Mesenchymal stem cell (in vitro differentiated cells and primary cell): Measurements from ENCODE around the gene PRR20G.
A peak's percentile ranks its signal among the peaks of the same experiment; 100 is the strongest.

ENCODE experiments used
- DNase-seq: peaks from one replicate; pipeline ENCODE4 v3.0.0-alpha.2; 2013
- H2AFZ ChIP-seq: one replicate; pipeline ENCODE4 v1.6.1; 2013; ENCODE audit warnings: low read depth, mild to moderate bottlenecking, control low read depth, inconsistent platforms, low read length, moderate library complexity
- H2AK5ac ChIP-seq: 2 replicates; pipeline ENCODE4 v1.6.1; 2013; ENCODE audit warnings: low read length, moderate library complexity, mild to moderate bottlenecking, inconsistent platforms; ENCODE audit not compliant: severe bottlenecking
- H2BK120ac ChIP-seq: one replicate; pipeline ENCODE4 v1.6.1; 2013; ENCODE audit warnings: low read depth, mild to moderate bottlenecking, inconsistent platforms, low read length, moderate library complexity
- H2BK12ac ChIP-seq, 2 experiments: one replicate each; pipeline ENCODE4 v1.6.1; 2013; ENCODE audit warnings: inconsistent platforms in 2 of 2, low read length in 2 of 2, mild to moderate bottlenecking in 2 of 2, moderate library complexity in 2 of 2, control low read depth in 1 of 2
- H2BK15ac ChIP-seq: one replicate; pipeline ENCODE4 v1.6.1; 2013; ENCODE audit warnings: mild to moderate bottlenecking, low read depth, inconsistent platforms; ENCODE audit not compliant: poor library complexity, severe bottlenecking
- H2BK5ac ChIP-seq: 2 replicates; pipeline ENCODE4 v1.6.1; 2013; ENCODE audit warnings: low read depth, mild to moderate bottlenecking, low read length, control low read depth, inconsistent platforms; ENCODE audit not compliant: poor library complexity, severe bottlenecking
- H3K14ac ChIP-seq, 2 experiments: one replicate each; pipeline ENCODE4 v1.6.1; 2013; ENCODE audit warnings: inconsistent platforms in 2 of 2, low read length in 2 of 2, control low read depth in 1 of 2, mild to moderate bottlenecking in 1 of 2, moderate library complexity in 1 of 2
- H3K18ac ChIP-seq, 2 experiments: one replicate each; pipeline ENCODE4 v1.6.1; 2013; ENCODE audit warnings: inconsistent platforms in 2 of 2, low read length in 2 of 2, control low read depth in 1 of 2, low read depth in 1 of 2, mild to moderate bottlenecking in 1 of 2
- H3K23ac ChIP-seq, 2 experiments: one replicate each; pipeline ENCODE4 v1.6.1; 2013; ENCODE audit warnings: inconsistent platforms in 2 of 2, low read length in 2 of 2, mild to moderate bottlenecking in 2 of 2, moderate library complexity in 2 of 2, control low read depth in 1 of 2
- H3K27ac ChIP-seq: 2 replicates; pipeline ENCODE4 v1.5.1; 2013; ENCODE audit warnings: mild to moderate bottlenecking, moderate library complexity, low read length, control low read depth, inconsistent platforms; ENCODE audit not compliant: poor library complexity, severe bottlenecking
- H3K27me3 ChIP-seq, 2 experiments: 2 replicates each; pipeline versions ENCODE4 v1.6.1 to v1.7.0; 2013; ENCODE audit warnings: low read length in 2 of 2, mild to moderate bottlenecking in 2 of 2, moderate library complexity in 2 of 2, control low read depth in 1 of 2, inconsistent platforms in 1 of 2; ENCODE audit not compliant: control insufficient read depth in 1 of 2, insufficient read depth in 1 of 2
- H3K36me3 ChIP-seq, 2 experiments: 2 replicates each; pipeline versions ENCODE4 v1.6.1 to v1.7.0; 2013; ENCODE audit warnings: low read length in 2 of 2, control low read depth in 1 of 2, inconsistent platforms in 1 of 2, low read depth in 1 of 2, mild to moderate bottlenecking in 1 of 2; ENCODE audit not compliant: insufficient read depth in 2 of 2, control insufficient read depth in 1 of 2
- H3K4ac ChIP-seq, 2 experiments: one replicate each; pipeline ENCODE4 v1.6.1; 2013; ENCODE audit warnings: inconsistent platforms in 2 of 2, low read length in 2 of 2, mild to moderate bottlenecking in 2 of 2, moderate library complexity in 2 of 2, control low read depth in 1 of 2, low read depth in 1 of 2
- H3K4me1 ChIP-seq: 2 replicates; pipeline ENCODE4 v1.6.1; 2013; ENCODE audit warnings: low read depth, low read length, control low read depth; ENCODE audit not compliant: control insufficient read depth, insufficient read depth
- H3K4me2 ChIP-seq: 2 replicates; pipeline ENCODE4 v1.6.1; 2013; ENCODE audit warnings: low read length, mild to moderate bottlenecking, inconsistent platforms; ENCODE audit not compliant: poor library complexity, severe bottlenecking
- H3K4me3 ChIP-seq, 2 experiments: 2 replicates each; pipeline versions ENCODE4 v1.5.1 to v1.7.0; 2013; ENCODE audit warnings: low read length in 2 of 2, mild to moderate bottlenecking in 2 of 2, control low read depth in 1 of 2, low read depth in 1 of 2; ENCODE audit not compliant: insufficient read depth in 1 of 2
- H3K79me1 ChIP-seq: replicated peaks from 2 replicates; pipeline ENCODE4 v1.6.1; 2013; ENCODE audit warnings: mild to moderate bottlenecking, control low read depth, low read length, inconsistent platforms; ENCODE audit not compliant: poor library complexity, severe bottlenecking
- H3K9ac ChIP-seq: 2 replicates; pipeline ENCODE4 v1.7.0; 2013; ENCODE audit warnings: mild to moderate bottlenecking, low read length, moderate library complexity
- H3K9me3 ChIP-seq: 2 replicates; pipeline ENCODE4 v1.7.0; 2013; ENCODE audit warnings: mild to moderate bottlenecking, low read length; ENCODE audit not compliant: control insufficient read depth
- H4K8ac ChIP-seq: one replicate; pipeline ENCODE4 v1.6.1; 2013; ENCODE audit warnings: inconsistent platforms, mild to moderate bottlenecking, low read length, moderate library complexity
- H4K91ac ChIP-seq: one replicate; pipeline ENCODE4 v1.6.1; 2013; ENCODE audit warnings: mild to moderate bottlenecking, low read length, inconsistent platforms
- WGBS: methylation state at CpG from one replicate; pipeline ENCODE4 v1.1.7; 2013; ENCODE audit warnings: mixed read lengths; 5-methylcytosine and 5-hydroxymethylcytosine counted together

The PRR20G gene

DNA sequence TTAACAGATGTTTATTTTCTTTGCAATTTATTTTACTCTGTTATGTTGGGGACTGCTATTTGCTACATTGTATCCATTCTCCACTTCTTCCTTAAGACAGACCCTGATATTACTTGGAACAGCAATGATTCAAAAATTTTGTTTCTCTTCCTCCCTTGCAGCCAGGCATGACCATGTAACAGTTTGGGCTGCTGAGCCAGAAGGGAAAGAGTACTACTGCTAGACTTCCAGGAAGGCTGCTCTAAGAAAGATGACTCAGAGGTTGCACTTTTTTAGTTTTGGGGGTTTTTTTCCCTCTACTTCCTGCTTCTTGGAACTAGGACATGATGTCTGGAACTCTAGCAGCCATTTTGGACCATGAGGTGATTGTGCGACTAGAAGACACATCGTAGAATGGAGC, 10.3 kb downstream of the PRR20G start:
- Histone ChIP-seq H4K8ac (no peak overlapping the region), H2BK15ac (no peak overlapping the region), H2AFZ (no peak overlapping the region), H3K27me3 (peaks cover 0 to 11% of the 10 kb centered on the region in 2 experiments), H3K18ac (no peak overlapping the region), H2BK5ac (no peak overlapping the region), H3K4me2 (no peak overlapping the region), H3K23ac (no peak overlapping the region), H3K4me1 (peaks cover 1% of the 10 kb centered on the region), H2BK12ac (no peak overlapping the region), H2AK5ac (no peak overlapping the region), H3K14ac (no peak overlapping the region), H3K4me3 (no peak overlapping the region), H3K27ac (no peak overlapping the region), H3K9ac (no peak overlapping the region), H3K9me3 (peaks cover 16% of the 10 kb centered on the region), H3K4ac (no peak overlapping the region), H3K79me1 (no peaks in the 10 kb centered on the region), H2BK120ac (no peak overlapping the region), H3K36me3 (no peaks in the 10 kb centered on the region), H4K91ac (no peak overlapping the region)
- 79% methylated on average over 2 of the region's 2 CpGs for WGBS
- no peak for DNase-seq

DNA sequence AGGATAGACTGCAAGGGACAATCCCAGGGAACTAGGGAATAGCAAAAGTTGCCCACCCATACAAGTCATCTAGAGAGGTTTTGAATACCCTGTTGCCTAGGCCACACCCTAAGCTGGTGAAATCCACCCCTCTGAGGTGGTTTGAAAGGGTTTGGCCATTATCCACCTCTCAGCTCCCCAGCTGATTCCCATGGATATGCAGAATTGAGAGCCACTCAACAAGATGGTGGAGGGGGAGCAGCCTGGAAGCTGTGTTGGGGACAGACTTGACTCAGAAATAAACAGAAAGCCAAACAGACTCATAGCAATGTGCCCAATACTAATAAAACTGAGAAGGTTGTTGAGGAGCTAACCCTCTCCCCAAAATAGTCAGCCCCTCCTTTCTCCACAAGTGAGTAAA, 10.9 kb downstream of the PRR20G start:
- H3K9ac ChIP-seq, result no peak overlapping the region
- peaks cover 13% of the 10 kb centered on the region for H3K9me3 ChIP-seq
- H3K14ac ChIP-seq, result no peak overlapping the region
- no peak overlapping the region for H4K91ac ChIP-seq
- H2BK120ac ChIP-seq, result no peak overlapping the region
- H3K4me1 ChIP-seq, result peaks cover 1% of the 10 kb centered on the region
- no peak overlapping the region for H2BK15ac ChIP-seq
- H3K18ac ChIP-seq, result no peak overlapping the region
- peaks cover 0 to 7% of the 10 kb centered on the region in 2 experiments for H3K27me3 ChIP-seq
- H3K23ac ChIP-seq, result no peak overlapping the region
- no peak overlapping the region for H3K4me2 ChIP-seq
- no peak overlapping the region for H3K27ac ChIP-seq
- H3K4me3 ChIP-seq, result no peak overlapping the region
- no peaks in the 10 kb centered on the region for H3K79me1 ChIP-seq
- no peaks in the 10 kb centered on the region for H3K36me3 ChIP-seq
- H4K8ac ChIP-seq, result no peak overlapping the region
- no peak overlapping the region for H2AFZ ChIP-seq
- no peak overlapping the region for H2BK12ac ChIP-seq
- H3K4ac ChIP-seq, result no peak overlapping the region
- no peak overlapping the region for H2AK5ac ChIP-seq
- no peak for DNase-seq
- H2BK5ac ChIP-seq, result no peak overlapping the region

DNA sequence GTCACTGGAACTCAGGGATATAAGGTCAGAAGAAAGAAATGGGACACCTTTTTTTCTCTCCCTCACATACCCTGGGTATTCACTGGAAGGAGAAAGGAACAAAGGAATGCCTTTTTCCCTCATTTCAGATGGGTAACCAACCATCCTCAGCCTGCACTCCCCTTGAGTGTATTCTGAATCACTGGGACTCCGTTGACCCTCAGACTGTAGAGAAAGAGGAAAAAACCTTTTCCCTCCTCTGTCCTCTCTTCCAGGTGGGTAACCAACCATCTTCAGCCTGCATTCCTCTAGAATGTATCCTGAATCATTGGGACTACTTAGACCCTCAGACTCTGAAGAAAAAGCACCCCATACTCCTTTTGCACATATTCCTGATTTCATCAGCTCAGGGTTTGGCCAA, 11.4 kb downstream of the PRR20G start:
- H2AK5ac ChIP-seq, result no peak overlapping the region
- peaks cover 0 to 2% of the 10 kb centered on the region in 2 experiments for H3K27me3 ChIP-seq
- H3K4me1 ChIP-seq, result peaks cover 1% of the 10 kb centered on the region
- H3K4ac ChIP-seq, result no peak overlapping the region
- H3K79me1 ChIP-seq, result no peaks in the 10 kb centered on the region
- H2AFZ ChIP-seq, result no peak overlapping the region
- no peak overlapping the region for H3K18ac ChIP-seq
- peaks cover 13% of the 10 kb centered on the region for H3K9me3 ChIP-seq
- no peak overlapping the region for H4K8ac ChIP-seq
- no peak for DNase-seq
- no peak overlapping the region for H3K4me2 ChIP-seq
- no peak overlapping the region for H3K27ac ChIP-seq
- H3K9ac ChIP-seq, result no peak overlapping the region
- 44% methylated on average over 1 of the region's 1 CpG for WGBS
- no peaks in the 10 kb centered on the region for H3K36me3 ChIP-seq
- H4K91ac ChIP-seq, result no peak overlapping the region
- no peak overlapping the region for H2BK5ac ChIP-seq
- H3K23ac ChIP-seq, result no peak overlapping the region
- H3K4me3 ChIP-seq, result no peak overlapping the region
- H3K14ac ChIP-seq, result no peak overlapping the region
- H2BK12ac ChIP-seq, result no peak overlapping the region
- H2BK120ac ChIP-seq, result no peak overlapping the region
- H2BK15ac ChIP-seq, result no peak overlapping the region

DNA sequence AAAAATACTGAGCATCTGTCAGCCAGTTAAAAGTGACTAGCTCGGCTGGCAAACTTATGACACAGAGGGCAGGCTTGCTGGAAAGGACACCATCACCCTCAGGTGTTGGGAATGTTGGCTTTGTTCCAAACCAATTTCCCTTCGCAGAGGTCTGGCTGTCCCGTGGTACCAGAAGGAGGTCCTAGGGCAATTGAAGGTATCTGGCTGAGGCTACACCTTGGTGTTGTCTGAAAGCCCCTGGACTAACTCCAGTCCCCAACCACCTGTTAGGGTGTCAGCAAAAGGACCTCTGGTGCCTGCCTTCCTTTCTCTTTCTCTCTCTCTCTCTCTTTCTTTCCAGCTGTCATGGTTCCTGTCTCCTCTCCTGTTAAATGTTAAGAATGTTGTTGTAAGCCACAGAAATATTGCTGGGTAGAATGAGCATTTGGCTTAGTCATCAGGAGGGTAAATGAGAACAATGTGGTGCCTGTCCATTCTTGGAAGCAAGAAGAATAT, 12.5 kb downstream of the PRR20G start:
- Histone ChIP-seq H3K4me2 (no peak overlapping the region), H2BK15ac (no peak overlapping the region), H3K36me3 (no peaks in the 10 kb centered on the region), H2BK5ac (no peak overlapping the region), H2AK5ac (no peak overlapping the region), H3K14ac (no peak overlapping the region), H3K4ac (no peak overlapping the region), H3K23ac (no peak overlapping the region), H2BK12ac (no peak overlapping the region), H4K91ac (no peak overlapping the region), H2BK120ac (no peak overlapping the region), H3K79me1 (no peaks in the 10 kb centered on the region), H3K27ac (no peak overlapping the region), H3K18ac (no peak overlapping the region), H4K8ac (no peak overlapping the region), H3K27me3 (no peaks in the 10 kb centered on the region), H3K9me3 (peaks cover 13% of the 10 kb centered on the region), H3K4me1 (peaks cover 1% of the 10 kb centered on the region), H2AFZ (no peak overlapping the region), H3K9ac (peak overlapping the region; percentile 5), H3K4me3 (no peak overlapping the region)
- WGBS, result 81% methylated on average over 3 of the region's 3 CpGs
- no peak for DNase-seq
